NB4 (cell line): Measurements from ENCODE around the gene SDK2.

Source experiments
- DNase-seq: peaks from one replicate; pipeline ENCODE4 v3.0.0; 2010; ENCODE audit warnings: low read depth
- H3K4me3 ChIP-seq: one replicate; pipeline ENCODE4 v1.5.1; 2011; ENCODE audit warnings: mild to moderate bottlenecking, low read depth, low read length, moderate library complexity
- CTCF ChIP-seq: IDR thresholded peaks from one replicate; pipeline ENCODE4 v1.5.1; 2012; ENCODE audit warnings: low read depth, low read length
- MAX ChIP-seq: IDR thresholded peaks from 2 replicates; pipeline ENCODE4 v1.6.1; 2011; ENCODE audit warnings: low read depth, low read length
- MYC ChIP-seq: IDR thresholded peaks from 2 replicates; pipeline ENCODE4 v1.6.1; 2011; ENCODE audit warnings: low read depth, low read length
- POLR2A ChIP-seq: IDR thresholded peaks from 2 replicates; pipeline ENCODE4 v1.6.1; 2011; ENCODE audit warnings: mild to moderate bottlenecking; ENCODE audit not compliant: insufficient read length; ENCODE audit errors: extremely low read depth

Gene SDK2

GRCh38 chr17:73387746-73388577, 256.3 kb downstream of the SDK2 start:
- H3K4me3 ChIP-seq, result no peak overlapping the region
- no peak for TF ChIP-seq POLR2A
- TF ChIP-seq MYC, result no peak
- TF ChIP-seq CTCF, result no peak
- no peak for DNase-seq

- DNase-seq, result no peak
- TF ChIP-seq MYC, result no peak
- no peak for TF ChIP-seq MAX
- no peak for TF ChIP-seq CTCF
- no peak for TF ChIP-seq POLR2A
- H3K4me3 ChIP-seq, result no peak overlapping the region
Observed at GRCh38 chr17:73386561-73386960, 257.7 kb downstream of the SDK2 start.

- no peak for DNase-seq
- TF ChIP-seq MYC, result no peak
- no peak for TF ChIP-seq POLR2A
- TF ChIP-seq MAX, result no peak
- TF ChIP-seq CTCF, result no peak
- H3K4me3 ChIP-seq, result no peak overlapping the region
Observed at GRCh38 chr17:73384926-73385325, 259.3 kb downstream of the SDK2 start.

GRCh38 chr17:73380439-73381106, 263.7 kb downstream of the SDK2 start:
- TF ChIP-seq CTCF, result no peak
- TF ChIP-seq POLR2A, result no peak
- no peak for TF ChIP-seq MYC
- TF ChIP-seq MAX, result no peak
- no peak for DNase-seq
- no peak overlapping the region for H3K4me3 ChIP-seq

- TF ChIP-seq POLR2A (no peak), MAX (no peak), CTCF (no peak), MYC (no peak)
- DNase-seq, result no peak
- H3K4me3 ChIP-seq, result no peak overlapping the region
Observed at GRCh38 chr17:73379826-73380225, 264.4 kb downstream of the SDK2 start.
